Body of pancreas (tissue), 4 donors: ENCODE data around the gene GPR89B.
A peak's percentile ranks its signal among the peaks of the same experiment; 100 is the strongest.

Experiments used
- POLR2A ChIP-seq, 3 donors: fragments of 450-650 bp; IDR thresholded peaks; one replicate each; pipeline ENCODE4 v1.6.1; 2016; ENCODE audit warnings: antibody characterized with exemption in 3 of 3, mild to moderate bottlenecking in 2 of 3
- TF ChIP-seq, protein P1 (sequence below), 7 experiments: fragments of 450-650 bp in 4 of 7; fragments of 200-600 bp in 3 of 7; sonication (generic) in 3 of 7; IDR thresholded peaks; one replicate each; pipeline ENCODE4 v1.5.1; 2016 to 2019; ENCODE audit warnings: antibody characterized with exemption in 7 of 7

- TF ChIP-seq, protein P1, sequence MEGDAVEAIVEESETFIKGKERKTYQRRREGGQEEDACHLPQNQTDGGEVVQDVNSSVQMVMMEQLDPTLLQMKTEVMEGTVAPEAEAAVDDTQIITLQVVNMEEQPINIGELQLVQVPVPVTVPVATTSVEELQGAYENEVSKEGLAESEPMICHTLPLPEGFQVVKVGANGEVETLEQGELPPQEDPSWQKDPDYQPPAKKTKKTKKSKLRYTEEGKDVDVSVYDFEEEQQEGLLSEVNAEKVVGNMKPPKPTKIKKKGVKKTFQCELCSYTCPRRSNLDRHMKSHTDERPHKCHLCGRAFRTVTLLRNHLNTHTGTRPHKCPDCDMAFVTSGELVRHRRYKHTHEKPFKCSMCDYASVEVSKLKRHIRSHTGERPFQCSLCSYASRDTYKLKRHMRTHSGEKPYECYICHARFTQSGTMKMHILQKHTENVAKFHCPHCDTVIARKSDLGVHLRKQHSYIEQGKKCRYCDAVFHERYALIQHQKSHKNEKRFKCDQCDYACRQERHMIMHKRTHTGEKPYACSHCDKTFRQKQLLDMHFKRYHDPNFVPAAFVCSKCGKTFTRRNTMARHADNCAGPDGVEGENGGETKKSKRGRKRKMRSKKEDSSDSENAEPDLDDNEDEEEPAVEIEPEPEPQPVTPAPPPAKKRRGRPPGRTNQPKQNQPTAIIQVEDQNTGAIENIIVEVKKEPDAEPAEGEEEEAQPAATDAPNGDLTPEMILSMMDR (IDR thresholded peaks at IDR 0.05) = peak in 4 of 7 experiments; percentile 13 to 44 (median 28)
- no peak for TF ChIP-seq POLR2A (IDR thresholded peaks at IDR 0.05)
These were observed 37.9 kb upstream of the GPR89B start for GRCh38 chr1:147890177-147890790.
